GM21723 (cell line): Measurements from ENCODE around the gene AP5S1.
"Not testable (repeated sequence)": the region's sequence is repeated elsewhere in the genome, so short reads cannot be mapped to it uniquely, and the experiment has no call there.

Experiments
- ATAC-seq: cut with Tn5 transposase; IDR thresholded peaks from one replicate; pipeline ENCODE4 v1.9.1; 2021; ENCODE audit warnings: mild to moderate bottlenecking, moderate library complexity; ENCODE audit not compliant: unreplicated experiment

The AP5S1 gene

DNA sequence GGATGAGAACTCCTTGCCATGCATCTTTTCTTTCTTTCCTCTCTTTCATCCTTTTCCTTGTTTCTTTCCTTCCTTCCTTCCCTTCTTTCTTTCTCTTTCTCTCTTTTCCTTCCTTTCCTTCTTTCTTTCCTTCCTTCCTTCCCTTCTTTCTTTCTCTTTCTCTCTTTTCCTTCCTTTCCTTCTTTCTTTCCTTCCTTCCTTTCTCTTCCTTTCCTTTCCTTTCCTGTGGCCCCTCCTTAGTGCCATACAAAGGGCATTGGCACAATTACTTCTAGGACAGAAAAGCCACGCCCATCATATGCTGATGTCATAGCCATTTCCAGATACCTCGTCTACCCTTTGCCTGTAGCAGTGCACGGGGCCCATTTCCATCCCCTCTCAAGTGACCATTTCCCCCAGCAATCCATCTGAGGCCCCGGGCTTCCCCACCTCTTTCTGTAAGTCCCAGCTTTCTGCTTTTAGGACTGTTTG lies 31.6 kb upstream of the AP5S1 start:
- no peak for ATAC-seq

DNA sequence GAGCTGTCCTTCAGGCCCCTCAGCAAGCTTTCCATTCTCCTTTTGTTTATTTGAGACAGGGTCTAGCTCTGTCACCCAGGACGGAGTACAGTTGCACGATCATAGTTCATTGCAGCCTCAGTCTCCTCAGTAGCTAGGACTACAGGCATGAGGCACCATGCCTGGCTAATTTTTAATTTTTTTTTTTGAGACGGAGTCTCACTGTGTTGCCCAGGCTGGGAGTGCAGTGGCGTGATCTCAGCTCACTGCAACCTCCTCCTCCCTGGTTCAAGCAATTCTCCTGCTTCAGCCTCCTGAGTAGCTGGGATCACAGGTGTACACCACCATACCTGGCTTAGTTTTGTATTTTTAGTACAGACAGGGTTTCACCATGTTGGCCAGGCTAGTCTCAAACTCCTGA lies 31.1 kb upstream of the AP5S1 start:
- not testable (repeated sequence) for ATAC-seq

DNA sequence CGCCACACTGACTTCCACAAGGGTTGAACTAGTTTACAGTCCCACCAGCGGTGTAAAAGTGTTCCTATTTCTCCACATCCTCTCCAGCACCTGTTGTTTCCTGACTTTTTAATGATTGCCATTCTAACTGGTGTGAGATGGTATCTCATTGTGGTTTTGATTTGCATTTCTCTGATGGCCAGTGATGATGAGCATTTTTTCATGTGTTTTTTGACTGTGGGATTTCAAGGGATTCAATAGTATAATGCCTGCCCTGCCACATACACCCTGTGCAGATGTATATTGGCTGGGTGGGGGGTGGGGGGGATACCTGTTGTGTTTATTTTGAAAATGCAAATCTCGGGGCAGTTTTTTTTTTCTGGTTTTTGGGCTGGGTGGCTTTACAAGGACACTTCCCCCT lies 26.2 kb upstream of the AP5S1 start:
- ATAC-seq: not testable (repeated sequence)

DNA sequence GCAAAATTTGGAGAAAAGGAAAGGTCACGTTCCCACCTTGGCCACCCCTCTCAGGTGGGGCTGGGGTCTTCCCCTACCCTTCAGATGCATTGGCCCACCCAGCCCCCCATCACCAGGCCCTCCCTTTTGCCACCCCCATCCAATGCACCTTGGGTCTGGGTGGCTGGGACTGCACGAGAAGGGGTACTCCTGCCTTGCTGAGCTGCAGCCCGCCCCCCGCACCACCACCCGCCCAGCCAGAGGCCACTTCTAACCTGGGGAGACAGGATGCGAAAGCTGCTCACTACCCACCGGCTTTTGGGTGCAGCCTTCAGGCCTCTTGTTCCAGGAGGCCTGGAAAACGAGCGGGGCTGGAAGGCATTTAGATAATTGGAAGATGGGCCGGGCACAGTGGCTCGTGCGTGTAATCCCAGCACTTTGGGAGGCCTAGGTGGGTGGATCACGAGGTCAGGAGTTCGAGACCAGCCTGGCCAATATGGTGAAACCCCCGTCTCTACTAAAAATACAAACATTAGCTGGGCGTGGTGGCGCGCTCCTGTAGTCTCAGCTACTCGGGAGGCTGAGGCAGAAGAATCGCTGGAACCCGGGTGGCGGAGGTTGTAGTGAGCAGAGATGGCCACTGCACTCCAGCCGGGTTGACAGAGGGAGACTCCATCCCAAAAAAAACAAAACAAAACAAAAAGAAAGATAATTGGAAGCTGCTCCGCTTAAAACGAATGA lies 25.5 kb upstream of the AP5S1 start:
- ATAC-seq: no peak

DNA sequence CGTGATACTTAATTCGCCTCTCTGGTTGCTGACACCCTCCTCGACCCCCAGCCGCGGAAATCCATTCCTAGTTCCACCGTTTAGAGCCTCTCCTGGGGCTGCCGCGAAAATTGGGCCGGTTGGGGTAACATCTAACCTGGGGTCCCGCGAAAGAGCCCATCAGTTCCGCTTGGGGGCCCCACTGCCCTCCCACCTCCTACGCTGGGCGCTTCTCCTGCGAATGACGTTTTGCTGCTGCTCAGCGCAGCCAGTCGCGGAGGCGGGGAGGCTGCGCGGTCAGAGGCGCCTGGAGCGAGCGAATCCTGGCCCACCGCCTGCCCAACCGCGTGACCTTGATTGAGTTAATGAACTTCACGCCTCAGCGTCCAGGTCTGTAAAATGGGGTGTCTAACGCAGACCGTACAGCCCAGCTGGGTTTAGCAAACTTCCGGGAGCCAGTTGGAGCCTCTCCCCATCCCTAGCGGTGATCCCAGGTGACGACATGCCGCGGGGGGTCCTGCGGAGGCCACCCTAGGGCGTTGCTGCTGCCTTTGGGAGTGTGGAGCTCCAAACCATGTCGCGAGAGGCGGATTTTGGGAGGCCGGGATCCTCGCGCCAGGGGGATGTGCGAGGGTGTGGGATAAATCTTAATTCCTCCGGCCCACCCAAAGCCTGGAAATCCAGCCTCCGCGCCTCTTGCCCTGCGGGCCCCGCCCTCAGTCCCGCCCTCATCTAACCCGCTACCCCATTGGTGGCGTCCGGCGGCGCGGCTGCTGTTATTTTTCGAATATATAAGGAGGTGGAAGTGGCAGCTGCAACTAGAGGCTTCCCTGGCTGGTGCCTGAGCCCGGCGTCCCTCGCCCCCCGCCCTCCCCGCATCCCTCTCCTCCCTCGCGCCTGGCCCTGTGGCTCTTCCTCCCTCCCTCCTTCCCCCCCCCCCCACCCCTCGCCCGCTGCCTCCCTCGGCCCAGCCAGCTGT lies 24.6 kb upstream of the AP5S1 start, which contains the start of gene CDC25B:
Gene CDC25B (plus strand): TSS at position 800 of the 958 bp plus-strand sequence. CDS start 222 bp downstream, outside the sequence.
- peak; percentile 77 for ATAC-seq

DNA sequence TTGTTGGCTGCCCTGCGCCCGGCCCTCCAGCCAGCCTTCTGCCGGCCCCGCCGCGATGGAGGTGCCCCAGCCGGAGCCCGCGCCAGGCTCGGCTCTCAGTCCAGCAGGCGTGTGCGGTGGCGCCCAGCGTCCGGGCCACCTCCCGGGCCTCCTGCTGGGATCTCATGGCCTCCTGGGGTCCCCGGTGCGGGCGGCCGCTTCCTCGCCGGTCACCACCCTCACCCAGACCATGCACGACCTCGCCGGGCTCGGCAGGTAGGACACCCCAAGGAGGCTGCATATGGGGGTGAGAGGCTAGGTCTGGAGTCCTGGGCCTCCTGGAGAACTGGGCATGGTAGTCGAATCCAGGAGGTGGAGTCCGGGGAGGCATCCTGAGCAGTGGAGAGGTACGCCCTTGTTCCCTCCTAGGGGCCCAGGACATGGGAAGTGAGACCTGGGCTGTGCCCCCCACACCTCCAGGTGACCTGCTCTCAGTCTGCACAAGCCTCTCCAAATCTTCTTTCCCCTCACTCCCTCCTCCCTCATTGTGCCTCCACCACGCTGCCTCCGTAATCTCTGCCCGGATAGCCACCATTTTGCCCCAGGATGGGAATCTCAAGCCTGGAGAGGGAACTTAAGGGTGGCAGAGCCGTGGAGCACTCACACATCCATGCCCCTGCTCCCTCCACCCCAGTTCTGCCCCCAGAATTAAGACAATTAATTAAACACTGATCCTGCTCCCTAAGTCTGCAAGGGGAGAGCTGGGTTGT lies 23.7 kb upstream of the AP5S1 start:
- ATAC-seq: no peak

DNA sequence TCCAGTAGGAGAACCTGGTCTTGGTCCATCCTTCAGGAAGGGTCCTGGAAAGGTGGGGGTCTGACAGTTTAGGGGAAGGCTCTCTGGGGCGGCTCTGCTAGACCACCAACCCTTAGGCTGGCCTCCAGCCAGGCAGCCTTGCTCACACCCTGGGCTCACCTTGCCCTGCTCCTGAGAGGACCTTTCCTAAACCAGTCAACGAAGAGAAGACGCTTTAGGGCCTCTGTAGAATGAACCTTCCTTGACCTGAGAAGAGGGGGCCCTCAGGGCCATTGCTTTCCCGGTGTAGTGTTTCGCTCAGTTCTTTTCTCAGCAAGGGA lies 23.2 kb upstream of the AP5S1 start:
- no peak for ATAC-seq

DNA sequence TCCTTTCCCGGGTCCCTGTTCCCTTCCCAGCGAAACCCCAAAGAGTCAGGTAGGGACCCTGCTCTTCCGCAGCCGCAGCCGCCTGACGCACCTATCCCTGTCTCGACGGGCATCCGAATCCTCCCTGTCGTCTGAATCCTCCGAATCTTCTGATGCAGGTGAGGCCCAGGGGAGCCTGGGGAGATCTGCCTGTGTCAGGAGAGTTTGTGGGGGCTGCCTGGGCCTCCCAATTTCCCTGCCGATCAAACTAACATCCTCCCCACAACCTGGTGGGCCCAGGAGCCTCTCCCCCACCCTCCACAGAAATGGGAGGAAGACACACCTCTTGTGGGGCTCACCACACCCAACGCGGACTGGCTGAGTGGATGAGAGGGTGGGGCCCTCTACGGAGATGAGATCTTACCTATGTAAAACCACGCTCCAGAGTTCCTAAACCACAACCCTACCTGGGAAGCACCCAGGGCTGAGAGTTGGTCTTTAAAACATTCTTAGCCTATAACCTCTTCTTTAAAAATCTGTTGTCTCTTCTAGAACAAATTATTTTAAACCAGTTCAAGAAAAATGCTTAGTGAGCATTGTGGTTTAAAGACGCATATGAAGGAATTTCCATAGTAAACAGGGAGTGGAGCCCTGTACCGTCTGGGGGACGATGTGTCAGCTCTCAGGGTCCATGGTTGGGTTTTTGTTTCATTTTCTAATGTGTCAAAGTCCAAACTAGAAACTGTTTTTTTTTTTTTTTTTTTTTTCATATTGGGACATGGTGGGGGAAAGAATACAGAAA lies 22.6 kb upstream of the AP5S1 start:
- no peak for ATAC-seq

DNA sequence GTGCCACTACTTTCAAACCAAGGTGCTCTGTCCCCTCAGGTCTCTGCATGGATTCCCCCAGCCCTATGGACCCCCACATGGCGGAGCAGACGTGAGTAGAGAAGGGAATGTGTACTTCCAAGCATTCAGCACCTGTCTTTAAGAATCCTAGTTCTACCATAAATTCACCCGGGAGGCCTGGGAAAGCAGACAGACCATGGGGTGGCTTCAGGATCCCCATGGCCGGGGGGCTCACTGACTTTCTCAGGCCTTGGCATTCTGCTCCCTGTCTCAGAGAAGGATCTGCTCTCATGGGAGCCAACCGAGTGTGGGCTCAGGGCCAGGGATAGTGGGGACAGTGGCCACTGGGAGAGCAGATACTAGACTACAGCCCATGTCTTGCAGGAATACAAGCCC lies 22.0 kb upstream of the AP5S1 start:
- ATAC-seq: no peak

DNA sequence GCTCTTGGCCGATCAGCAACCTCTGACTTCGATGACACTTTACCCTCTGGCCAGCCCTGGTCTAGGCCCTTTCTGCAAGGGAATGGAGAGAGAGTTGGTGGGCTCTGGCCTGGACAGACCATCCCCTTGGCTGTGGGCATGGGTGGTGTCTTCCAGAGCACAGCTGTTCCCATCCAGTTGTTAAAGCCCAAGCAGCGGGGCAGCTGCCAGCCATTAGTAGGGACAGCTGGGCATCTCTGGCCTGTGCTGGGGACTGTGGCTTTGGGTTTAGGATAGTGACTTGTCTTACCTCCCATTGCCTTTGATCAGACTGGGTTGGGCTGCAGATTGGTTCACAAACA lies 21.5 kb upstream of the AP5S1 start:
- no peak for ATAC-seq

DNA sequence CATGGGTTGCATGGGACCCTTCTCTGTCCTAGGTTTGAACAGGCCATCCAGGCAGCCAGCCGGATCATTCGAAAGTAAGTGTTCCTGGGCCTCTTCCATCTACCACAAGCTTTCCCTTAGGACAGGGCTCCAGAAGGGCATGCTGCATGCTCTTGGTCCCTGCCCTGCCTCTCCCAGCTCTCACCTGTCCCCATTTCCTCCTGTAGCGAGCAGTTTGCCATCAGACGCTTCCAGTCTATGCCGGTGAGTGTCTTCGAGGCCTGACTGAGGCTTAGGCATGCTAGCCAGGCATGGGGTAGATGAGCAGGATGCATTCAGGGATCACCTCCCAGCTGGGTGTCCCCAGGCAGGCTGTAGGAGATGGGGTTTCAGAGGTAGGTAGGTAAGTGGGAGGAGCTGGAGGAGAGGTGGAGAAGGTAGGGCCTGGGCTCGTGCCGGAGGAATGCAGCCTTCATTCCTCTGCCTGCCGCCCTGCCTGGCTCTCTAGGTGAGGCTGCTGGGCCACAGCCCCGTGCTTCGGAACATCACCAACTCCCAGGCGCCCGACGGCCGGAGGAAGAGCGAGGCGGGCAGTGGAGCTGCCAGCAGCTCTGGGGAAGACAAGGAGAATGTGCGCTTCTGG lies 20.0 kb upstream of the AP5S1 start:
- ATAC-seq: no peak

DNA sequence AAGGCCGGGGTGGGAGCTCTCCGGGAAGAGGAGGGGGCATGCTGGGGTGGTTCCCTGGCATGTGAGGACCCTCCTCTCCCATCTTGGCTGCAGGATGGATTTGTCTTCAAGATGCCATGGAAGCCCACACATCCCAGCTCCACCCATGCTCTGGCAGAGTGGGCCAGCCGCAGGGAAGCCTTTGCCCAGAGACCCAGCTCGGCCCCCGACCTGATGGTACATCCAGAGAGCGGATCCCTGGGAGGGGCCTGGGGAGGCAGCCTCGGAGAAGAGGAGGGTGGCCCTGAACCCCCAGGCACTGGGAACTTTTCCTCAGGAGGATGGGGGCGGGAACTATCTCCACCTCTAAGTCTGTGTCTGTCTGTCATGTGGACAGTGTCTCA lies 19.5 kb upstream of the AP5S1 start:
- ATAC-seq: no peak

DNA sequence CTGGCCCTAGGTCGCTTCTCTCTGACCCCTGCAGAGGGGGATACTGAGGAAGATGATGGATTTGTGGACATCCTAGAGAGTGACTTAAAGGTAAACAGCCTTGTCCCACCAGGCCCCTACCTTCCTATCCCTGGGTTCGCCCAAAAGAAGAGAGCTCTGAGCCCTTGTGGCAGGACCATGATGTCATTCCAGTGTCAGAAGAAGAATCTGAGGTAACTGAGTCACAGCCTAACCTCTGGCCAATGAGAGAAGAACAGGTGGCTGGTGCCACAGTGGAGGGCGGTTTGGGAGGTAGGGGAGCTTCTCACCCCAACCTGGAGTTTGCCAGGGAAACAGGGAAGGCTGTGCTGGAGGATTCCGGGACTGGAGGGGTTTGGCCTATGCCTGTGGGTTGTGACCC lies 19.0 kb upstream of the AP5S1 start:
- no peak for ATAC-seq

DNA sequence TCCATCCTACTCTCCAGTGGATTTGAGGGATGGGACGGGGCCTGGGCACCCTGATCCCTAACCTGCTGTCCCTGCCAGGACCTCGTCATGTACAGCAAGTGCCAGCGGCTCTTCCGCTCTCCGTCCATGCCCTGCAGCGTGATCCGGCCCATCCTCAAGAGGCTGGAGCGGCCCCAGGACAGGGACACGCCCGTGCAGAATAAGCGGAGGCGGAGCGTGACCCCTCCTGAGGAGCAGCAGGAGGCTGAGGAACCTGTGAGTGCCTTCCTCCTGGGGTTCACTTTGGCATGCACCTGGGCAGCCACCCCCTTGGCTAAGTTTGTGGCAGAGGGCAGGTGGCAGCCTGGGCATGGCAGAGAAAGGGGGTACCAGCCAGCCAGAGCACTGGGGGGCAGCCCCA lies 18.5 kb upstream of the AP5S1 start:
- ATAC-seq: no peak

DNA sequence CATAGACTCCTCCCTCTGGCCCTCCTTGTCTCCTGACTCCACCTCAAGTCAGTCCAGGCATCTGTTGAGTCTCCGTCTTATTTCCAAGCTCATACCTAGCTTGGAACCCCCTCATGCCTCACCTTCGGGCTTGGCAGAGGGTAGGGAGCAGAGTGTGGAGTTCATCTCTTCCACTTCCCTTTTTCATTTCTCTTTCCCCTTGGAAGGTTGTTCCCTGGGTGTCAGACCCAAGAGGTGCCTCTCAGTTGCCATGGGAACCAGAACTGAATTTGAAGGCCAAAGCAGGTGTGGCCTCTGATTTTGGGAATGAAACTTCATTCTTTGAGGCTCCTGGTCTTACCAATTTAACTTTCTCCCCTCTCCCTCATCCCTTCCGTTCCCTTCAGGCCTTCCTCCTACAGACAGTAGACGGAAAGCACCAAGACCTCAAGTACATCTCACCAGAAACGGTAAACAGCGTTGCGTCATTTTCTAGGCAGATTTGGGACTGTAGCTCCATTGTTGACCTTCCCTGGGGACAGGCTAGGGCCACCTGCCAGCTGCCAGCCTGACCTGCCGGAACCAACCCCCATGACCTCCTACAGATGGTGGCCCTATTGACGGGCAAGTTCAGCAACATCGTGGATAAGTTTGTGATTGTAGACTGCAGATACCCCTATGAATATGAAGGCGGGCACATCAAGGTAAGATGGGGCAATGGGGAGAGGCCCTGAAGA lies 17.7 kb upstream of the AP5S1 start:
- no peak for ATAC-seq

DNA sequence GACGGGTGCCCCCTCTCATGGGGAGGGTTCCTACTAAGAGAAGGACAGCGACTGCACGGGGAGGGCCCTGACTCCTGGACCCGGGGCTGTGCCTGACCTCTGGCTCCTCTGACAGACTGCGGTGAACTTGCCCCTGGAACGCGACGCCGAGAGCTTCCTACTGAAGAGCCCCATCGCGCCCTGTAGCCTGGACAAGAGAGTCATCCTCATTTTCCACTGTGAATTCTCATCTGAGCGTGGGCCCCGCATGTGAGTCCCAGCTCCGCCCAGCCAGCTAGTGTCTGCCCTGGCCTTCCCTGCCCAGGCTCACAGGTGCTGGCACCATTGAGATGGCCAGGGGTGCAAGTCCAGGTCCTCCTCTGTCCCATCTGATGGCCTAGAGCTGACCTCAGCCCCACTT lies 17.1 kb upstream of the AP5S1 start:
- ATAC-seq: no peak

DNA sequence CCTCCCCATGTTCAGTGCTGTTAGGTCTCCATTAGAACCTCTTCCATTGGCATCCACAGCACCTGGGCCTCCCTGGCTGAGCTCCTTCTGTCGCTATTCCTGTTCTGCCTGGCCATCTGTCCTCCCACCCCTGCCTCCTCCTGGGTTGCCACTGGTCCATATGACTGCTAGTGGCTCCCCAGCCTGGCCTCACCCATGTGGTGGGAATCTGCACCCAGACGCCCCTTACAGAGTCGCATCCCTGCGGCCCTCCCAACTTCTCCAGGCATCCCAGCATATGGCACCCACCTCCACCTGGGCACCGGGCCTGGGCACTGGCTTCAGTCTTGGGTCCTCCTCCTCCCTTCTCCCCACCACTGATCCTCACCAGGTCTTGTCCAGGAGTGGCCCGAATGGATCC lies 16.5 kb upstream of the AP5S1 start:
- no peak for ATAC-seq

DNA sequence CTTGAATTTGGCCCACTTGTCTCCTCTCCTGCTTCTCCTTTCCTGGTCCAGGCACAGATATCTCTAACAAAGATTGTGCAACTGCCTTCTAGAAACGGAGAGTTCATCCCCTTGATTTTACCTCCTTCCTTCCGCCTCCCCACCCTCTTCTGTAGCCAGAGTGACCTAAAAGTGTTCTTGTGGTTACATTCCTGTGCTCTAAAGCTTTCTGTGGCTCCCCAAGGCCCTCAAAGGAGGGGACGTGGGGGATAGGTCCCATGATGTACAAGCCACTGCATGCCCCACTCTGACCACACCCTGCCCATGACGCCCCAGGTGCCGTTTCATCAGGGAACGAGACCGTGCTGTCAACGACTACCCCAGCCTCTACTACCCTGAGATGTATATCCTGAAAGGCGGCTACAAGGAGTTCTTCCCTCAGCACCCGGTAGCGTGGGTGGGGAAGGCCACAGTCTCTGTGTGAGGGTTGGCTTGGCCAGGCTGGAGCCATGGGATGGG lies 16.0 kb upstream of the AP5S1 start:
- no peak for ATAC-seq

DNA sequence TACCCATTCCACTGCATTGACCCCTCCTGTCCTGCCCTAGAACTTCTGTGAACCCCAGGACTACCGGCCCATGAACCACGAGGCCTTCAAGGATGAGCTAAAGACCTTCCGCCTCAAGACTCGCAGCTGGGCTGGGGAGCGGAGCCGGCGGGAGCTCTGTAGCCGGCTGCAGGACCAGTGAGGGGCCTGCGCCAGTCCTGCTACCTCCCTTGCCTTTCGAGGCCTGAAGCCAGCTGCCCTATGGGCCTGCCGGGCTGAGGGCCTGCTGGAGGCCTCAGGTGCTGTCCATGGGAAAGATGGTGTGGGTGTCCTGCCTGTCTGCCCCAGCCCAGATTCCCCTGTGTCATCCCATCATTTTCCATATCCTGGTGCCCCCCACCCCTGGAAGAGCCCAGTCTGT lies 15.6 kb upstream of the AP5S1 start:
- no peak for ATAC-seq

DNA sequence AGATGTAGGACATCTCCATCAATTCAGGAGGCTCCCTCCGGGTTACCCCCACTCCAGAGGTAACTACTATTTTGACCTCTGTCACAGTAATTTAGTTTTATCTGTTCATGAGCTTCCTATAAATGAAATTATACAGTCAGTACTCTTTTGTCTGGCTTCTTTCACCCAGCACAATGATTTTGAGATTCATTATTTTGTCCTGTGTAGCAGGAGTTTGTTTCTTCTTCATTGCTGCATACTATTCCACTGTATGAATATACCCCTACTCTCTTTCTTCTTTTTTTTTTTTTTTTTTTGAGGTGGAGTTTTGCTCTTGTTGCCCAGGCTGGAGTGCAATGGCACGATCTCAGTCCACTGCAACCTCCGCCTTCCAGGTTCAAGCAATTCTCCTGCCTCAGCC lies 11.8 kb upstream of the AP5S1 start:
- ATAC-seq: no peak
